NCI-H2171 treated with DMSO at 0.1 percent for 48 hours (cell line): ENCODE measurements around the gene GRK6.

Source experiments
- DNase-seq: peaks from one replicate; lab custom pipeline; 2025; lab: John Stamatoyannopoulos, UW

The GRK6 gene

DNA sequence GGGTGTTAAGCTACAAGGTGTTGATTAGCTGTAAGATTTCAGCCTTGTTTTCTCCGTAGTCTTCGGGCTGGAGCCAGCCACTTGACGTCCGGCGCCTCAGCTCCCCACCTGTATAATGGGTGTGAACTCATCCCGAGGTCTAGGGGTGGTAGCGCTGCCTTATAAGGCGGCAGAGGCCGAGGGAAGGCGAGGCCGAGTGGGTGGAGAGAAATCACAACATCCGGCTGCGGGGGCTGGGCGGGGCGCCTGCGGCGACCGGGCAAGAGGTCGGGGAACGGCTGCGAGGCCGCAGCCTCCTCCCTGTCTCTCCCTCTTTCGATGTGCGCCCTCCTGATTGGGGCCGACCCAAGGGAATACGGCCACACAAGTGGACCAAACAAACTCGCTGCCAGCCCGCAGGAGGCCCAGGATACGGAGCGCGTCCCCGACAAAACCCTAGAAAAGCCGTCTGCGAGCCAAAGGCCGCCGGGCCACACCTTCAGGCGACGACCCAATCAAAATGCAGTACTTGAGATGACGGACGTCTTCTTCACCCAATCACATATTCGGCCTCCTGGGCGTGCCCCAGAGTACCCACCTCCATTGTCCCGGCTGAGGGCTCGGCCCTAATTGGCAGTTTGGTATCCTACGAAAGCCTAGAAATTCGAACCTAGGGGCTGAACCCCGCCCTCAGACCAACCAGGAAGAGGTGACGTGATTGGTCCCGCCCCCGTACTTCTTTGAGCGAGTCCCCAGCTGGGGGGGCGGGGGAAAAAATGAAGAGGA, 493 bp upstream of the GRK6 start:
- peak; percentile 98 for DNase-seq

DNA sequence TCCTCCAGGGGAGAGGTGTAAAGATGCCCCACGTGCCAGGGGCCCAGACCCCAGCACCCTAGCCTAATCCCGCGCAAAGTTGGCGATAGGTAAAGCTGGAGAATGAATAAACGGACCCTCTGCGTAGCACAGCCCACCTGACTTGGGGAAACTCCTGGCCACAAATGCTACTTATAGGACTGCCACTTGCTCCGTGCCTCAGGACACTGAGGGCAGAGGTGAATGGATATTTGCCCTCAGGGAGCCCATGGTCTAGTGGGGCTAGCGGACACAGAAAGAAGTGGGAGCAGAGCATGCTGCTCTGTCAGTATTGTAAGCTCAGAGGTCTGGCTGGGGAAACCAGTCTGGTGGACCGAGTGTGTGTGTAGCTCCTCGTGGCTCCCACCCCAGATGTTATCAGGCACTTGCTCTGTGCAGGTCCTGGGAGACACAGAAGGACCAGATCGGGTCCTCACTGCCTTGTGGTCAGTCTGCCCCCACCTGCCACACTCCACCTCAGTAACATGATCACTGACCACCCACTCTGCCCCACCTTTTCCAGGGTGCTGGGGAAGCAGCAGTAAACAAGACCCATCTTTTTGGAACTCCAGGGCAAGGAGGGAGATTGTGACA, 841 bp downstream of the GRK6 start:
- peak; percentile 19 for DNase-seq

DNA sequence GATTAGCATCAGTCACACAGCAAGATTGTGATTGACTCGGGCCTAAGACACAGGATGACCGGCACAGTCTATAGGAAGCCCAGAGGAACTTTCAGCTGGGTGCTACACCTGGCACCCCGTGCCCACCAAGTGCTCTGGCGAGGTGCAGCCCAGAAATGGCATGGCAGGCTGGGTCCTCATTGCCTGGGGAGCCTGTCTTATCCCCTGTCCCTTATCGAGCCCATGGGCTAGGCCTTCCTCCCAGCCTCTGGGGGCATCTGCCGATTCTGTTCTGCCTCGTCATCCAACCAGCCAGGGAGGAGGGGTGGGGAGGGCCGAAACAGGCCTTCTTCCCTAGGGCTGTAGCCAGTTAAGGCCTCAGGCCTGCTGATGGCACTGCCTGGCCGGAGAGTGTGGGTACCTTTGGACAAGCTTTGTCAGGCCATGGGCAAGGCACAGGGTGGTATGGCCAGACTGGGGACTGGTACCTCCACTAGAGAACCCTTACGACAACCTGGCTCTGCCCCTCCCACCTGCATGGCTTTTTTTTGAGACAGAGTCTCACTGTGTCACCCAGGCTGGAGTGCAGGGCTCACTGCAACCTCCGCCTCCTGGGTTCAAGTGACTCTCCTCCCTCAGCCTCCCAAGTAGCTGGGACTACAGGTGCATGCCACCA, 1.6 kb downstream of the GRK6 start:
- no peak for DNase-seq

DNA sequence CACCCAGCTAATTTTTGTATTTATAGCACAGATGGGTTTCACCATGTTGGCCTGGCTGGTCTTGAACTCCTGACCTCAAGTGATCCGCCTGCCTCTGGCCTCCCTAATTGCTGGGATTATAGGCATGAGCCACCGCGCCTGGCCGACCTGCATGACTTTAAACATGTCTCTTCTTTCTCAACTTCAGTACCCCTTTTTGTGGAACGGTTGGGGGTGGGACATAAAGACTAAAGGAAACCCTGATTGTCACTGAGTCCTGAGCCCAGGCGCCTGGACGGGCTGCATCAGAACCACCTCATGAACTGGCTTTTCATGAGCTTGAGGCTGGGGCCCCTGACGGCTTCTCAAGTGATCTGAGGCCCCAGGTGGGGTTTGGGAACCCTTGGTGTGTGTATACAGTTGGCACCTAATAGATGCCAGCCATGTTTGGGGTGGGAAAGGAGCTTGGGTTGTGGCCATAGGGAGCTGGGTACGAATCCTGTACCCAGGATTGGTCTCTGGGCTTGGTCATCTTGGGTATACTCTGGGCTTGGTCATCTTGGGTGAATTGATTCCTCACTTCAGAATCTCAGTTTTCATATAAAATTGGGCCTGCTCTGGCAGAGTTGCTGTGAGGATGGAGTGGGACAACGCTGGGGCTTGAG, 2.2 kb downstream of the GRK6 start:
- DNase-seq, result no peak

DNA sequence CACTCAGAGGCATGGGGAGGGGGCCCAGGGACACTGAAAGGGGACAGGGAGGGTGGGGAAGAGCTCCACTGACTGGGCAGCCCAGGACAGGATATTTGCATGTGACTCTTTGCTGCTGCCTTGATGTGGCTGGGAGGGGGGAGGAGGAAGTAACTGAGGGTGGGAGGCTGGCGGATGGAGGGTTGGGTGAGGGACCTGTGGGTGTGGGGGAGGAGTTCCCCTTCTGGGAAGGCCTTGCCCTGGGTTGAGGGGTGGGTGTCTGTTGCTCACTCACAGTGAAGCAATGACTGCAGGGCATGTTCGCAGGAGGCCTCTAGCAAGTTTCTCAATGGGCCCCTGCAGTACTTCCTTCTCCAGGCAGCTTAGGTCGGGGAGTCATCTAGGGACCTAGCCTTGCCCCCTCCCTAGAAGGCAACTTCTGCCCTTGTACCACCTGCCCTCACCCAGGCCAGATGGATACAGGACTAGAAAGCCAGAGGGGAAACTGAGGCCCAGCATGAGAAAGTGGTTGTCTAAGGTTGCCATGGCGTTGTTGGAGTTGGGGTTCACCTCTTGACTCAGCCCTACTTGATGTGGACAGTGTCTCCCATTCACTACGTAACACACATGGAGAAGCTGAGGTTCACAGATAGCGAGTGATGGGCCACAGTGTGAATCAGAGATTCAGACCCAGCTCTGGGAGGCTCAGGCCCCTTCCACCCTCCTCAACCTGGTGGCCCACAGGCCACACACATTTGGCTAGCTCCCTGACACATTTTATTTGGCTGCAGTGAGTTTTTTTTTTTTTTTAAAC, 3.0 kb downstream of the GRK6 start:
- DNase-seq, result no peak

DNA sequence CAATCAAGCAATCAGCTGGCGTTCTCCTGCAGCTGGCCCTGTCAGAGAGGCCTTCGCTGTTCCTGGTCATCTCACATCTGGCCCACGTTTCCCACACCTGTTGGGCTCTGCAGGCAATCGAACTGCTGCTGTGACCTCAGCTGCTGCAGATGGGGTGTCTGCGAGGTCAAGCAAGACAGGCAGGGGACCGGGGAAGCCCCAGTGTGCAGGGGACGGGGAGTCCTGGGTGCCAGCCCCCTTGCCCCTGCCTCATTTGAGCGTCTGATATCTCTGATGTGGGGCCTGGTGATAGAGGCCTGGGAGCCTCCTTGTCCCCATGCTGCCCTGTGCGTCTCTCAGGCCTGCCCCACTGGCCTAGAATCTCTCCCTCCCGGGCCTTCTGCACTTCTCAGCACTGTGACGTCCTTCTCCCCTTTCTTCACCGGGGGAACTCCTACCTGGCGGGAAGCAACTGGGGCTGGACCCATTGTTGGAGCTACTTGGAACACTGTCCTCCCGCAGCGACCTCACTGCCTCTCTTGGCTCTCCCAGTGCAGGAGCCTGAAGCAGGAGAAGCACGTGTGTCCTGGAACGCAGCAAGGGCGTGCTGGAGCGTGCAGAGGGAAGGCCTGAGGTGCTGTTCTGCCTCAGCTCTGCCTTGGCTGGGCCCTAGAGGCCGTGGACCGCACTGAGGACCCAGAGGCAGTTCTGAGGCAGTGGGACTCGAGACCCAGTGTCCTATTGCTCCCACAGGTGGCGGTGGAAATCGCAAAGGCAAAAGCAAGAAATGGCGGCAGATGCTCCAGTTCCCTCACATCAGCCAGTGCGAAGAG, 3.9 kb downstream of the GRK6 start:
- DNase-seq, result no peak

DNA sequence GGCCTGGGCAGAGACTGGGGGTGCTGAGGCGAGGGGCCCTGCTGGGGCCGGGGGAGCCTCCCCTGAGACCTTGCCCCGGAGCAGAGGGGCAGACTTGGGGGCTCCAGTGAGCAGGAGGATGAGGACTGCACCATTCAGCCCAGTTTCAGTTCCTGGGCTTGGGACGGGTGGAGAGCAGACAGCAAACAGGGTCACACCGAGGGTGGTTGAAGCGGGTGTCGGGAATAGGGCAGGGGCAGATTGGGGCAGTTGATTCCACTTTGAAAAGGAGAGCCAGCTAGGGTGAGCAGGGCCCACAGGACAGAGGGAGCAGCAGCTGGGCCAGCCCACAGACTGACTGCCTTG, 4.5 kb downstream of the GRK6 start:
- DNase-seq, result no peak

DNA sequence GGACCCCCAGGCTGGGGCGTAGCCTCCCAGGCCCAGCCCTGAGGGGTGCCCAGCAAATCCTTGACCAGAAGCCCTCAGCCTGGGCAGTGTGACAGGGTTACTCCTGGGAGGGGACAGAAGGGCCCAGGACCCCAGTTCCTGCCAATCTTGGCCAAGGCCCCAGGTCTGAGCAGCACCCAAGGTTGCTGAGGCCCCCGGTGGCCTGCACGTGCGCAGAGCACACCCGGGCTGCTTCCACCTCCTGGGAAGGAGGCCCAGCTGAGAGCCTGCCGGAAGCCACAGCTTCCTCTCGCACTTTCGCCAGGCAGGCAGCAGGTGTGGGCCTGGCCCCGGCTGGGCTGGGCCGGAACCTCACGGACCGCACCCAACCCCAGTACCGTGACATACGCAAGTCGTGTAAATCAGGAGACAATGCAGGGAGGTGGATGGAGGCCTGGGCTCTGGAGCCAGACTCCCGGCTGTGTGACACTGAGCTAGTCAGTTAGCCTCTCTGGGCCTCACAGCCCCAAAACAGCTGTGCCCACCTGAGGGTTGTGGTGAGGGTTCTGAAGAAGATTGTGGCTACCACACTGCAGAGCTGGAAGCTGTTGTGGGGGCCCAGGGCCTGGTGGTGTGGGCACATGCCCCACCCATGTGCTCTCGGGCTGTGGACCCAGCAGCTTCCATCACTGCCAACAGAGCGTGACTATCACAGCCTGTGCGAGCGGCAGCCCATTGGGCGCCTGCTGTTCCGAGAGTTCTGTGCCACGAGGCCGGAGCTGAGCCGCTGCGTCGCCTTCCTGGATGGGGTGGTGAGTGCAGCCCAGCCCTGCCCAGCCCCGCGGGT, 5.1 kb downstream of the GRK6 start:
- DNase-seq, result no peak

DNA sequence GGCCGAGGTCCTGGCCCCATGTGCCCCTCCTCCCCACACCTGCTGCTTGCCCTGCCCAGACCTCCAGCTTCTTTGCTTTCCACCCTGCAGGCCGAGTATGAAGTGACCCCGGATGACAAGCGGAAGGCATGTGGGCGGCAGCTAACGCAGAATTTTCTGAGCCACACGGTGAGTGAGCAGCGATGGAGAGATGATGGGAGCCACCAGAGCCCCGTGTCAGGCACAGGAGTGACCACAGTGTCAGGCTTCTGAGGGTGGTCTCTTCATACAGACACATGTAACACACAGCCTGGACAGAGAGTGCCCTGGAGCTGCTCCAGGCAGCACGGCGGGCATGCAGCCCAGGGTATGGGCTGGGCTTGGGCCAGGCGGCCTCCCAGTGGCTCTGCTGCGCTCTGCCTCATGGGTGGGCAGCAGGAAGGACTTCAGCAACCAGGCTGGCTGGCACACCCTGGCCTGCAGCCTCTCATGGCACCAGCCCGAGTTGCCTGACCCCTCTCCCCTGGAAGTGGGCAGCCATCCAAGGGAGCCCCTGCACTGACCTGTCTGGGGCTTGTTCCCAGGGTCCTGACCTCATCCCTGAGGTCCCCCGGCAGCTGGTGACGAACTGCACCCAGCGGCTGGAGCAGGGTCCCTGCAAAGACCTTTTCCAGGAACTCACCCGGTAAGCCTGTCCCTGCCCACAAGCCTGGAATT, 5.8 kb downstream of the GRK6 start:
- no peak for DNase-seq

DNA sequence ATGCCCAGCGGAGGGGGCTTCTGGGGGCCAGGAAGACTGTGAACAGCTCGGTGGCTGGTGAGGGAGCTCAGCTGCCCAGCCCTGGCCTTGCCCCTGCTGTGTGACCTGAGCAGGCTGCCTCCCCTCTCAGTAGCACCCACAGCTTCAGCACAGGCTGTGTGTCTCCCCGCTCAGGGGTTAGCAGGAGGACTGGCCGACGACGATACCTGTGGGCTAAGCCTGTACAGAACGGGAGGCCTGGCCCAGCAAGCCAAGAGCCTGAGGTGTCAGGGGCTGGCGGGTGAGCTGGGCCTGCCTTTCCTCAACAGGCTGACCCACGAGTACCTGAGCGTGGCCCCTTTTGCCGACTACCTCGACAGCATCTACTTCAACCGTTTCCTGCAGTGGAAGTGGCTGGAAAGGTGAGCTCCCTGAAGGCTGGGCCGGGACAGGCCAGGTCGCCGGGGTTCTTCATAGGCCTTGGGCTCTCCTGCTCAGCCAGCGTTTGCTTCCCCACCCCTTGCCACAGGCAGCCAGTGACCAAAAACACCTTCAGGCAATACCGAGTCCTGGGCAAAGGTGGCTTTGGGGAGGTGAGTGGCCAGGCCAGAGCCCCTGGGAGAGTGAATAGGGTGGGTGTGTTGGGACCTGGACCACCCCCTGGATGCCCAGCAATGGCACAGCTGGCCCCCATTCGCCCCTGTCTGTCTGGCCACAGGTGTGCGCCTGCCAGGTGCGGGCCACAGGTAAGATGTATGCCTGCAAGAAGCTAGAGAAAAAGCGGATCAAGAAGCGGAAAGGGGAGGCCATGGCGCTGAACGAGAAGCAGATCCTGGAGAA, 6.6 kb downstream of the GRK6 start:
- no peak for DNase-seq

DNA sequence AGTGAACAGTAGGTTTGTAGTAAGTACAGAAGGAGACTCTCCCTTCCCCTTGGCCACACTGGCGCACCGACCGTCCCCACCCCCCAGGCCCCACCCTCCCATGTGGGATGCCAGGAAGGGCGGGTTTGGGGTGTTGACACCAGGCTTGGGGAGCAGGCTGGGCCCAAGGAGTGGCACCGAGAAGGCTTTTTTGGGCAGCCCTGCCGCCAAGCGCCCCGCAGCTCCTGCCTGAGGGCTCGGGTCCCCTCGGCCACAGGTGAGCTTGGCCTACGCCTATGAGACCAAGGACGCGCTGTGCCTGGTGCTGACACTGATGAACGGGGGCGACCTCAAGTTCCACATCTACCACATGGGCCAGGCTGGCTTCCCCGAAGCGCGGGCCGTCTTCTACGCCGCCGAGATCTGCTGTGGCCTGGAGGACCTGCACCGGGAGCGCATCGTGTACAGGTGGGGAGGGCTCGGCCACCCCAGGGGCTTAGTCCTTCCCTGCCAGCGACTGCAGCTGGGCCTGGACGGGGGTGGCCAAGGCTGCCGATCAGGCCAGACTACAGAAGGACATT, 7.3 kb downstream of the GRK6 start:
- no peak for DNase-seq

DNA sequence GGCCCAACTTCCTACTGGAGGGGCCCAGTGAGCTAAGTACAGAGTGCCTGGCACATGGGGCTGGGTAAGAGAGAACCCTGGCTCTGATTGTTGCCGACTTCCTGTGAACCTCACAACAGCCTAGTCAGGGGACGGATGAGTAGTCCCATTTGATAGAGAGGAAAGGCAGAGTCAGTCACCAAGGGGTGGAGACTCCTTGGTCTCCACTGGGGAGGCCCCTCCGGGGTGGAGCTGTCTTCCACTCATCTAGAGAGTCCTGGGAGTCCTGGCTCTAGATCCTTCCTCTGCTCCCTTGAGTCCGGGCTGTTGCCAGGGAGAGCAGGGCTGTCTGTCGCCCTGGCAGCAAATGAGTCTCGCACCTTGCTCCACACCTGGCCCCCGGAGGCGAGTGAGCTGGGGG, 8.0 kb downstream of the GRK6 start:
- DNase-seq, result no peak

DNA sequence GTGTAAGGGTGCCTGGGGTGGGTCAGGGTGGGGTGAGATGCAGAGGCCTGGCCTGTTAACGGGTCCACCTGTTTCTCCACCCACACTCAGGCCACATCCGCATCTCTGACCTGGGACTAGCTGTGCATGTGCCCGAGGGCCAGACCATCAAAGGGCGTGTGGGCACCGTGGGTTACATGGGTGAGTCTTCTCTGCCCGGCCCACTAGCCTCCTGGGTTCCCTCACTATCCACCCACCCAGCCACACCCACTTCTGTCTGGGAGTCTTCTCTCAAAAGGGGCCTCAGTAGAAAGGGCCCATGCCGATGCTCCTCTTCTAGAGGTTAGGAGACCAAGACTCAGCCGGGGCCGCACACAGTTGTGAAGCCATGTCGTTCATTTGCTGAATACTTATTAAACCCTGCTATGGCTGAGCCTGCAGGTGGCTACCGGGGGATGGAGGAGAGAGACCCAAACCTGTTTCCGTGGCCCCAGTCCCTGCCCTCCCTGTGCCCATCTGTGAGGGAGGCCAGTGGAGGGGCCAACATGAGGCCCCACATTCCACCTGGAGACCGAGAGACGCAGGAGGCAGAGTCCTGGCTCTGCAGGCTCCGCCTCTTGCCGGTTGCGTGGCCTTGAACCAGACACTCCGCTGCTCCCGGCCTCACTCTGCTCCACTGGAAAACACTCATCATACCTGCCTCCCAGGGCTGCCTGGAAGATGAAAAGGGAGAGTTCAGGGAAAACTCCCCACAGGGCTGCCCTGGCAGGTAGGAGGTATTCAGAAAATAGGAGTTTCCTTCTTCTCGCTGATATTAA, 8.7 kb downstream of the GRK6 start:
- DNase-seq, result no peak

DNA sequence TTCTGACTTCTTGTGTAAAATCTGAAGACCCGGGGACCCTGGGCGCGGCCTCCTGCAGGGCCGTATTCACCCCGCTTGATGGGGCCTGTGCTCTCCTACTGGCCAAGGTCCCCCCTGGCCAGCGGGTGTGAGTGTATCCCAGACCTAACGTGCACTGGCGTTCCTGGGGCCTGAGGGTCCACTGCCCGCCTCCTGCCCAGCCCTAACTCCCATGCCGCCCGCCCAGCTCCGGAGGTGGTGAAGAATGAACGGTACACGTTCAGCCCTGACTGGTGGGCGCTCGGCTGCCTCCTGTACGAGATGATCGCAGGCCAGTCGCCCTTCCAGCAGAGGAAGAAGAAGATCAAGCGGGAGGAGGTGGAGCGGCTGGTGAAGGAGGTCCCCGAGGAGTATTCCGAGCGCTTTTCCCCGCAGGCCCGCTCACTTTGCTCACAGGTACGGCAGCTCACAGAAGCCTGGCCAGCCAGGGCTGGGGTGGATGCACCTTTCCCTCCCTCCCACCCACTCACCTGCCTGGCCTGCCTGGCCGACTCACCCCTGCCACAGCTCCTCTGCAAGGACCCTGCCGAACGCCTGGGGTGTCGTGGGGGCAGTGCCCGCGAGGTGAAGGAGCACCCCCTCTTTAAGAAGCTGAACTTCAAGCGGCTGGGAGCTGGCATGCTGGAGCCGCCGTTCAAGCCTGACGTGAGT, 9.5 kb downstream of the GRK6 start:
- no peak for DNase-seq

DNA sequence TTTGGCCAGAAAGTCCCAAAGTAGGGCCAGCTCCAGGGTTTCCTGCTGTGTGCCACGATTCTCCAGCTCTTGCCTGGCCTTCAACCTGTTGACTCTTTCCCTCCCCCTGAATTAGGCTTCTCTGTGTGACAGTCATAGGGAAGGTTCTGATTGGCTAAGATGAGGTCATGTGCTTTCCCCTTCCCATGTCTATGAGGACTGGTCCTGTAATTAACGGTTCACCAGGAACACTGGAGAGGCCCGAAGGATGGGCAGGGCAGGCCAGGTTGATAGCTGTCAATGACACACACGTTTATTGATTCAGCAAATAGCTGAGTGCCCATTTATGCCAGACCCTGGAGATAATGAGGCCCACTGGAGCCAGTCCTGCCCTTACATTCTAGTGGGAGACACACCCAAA, 11.1 kb downstream of the GRK6 start:
- DNase-seq, result no peak

DNA sequence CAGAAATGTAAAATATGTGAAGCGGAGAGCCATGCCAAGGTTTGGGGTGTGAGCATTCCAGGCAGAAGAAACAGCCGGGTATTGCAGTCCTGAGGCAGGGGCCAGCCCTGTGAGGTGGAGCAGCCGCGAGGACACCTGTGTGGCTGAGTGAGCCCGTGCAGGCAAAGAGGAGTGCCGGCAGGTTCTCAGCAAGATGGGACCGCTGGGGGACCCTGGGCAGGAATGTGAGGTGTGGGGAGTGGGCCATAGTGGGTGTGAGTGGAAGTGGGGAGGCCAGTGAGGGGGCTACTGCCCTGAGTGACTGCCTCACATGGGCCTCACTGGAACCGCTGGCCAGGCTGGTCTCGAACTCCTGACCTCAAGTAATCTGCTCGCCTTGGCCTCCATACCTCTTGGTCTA, 12.0 kb downstream of the GRK6 start:
- DNase-seq, result no peak

DNA sequence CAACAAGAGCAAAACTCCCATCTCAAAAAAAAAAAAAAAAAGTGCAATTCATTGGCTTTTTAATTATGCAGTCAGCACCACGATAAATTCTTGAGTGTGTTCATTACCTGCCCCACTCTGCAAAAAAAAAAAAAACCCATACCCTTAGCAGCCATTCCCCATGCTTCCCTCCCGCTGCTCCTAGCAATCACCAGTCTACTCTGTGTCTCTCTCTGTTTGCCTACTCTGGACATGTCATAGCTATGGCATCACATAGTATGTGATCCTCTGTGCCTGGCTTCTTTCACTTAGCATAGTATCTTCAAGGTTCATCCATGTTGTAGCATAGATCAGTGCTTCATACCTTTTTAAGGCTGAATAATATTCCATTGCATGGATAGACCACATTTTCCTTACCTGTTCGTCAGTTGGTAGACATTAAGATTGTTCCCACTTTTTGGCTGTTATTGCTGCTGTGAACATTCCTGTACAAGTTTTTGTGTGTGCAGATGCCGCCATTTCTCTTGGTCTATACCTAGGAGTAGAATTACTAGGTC, 13.1 kb downstream of the GRK6 start:
- no peak for DNase-seq
